Stimulated activated memory B cell treated with anti-CD40 and anti-IgM and Interleukin-4, amounts not matched to agents 10 μg/mL and 1 μg/mL and 100 μg/mL, for 72 hours (primary cell): ENCODE results near the gene PPARGC1A.

Source experiments
- ATAC-seq: fragments of 150-1000 bp; cut with Tn5 transposase; 2 replicates; pipeline ENCODE4 v1.10.0; 2021
- H3K27ac Mint-ChIP-seq: one replicate; pipeline ENCODE4 v1.8.0; 2022; ENCODE audit warnings: mild to moderate bottlenecking, mixed read lengths
- H3K27me3 Mint-ChIP-seq: one replicate; pipeline ENCODE4 v1.8.0; 2022; ENCODE audit warnings: mixed read lengths
- H3K36me3 Mint-ChIP-seq: one replicate; pipeline ENCODE4 v1.8.0; 2022; ENCODE audit warnings: mixed read lengths
- H3K4me1 Mint-ChIP-seq: one replicate; pipeline ENCODE4 v1.8.0; 2022; ENCODE audit warnings: mixed read lengths
- H3K4me3 Mint-ChIP-seq: one replicate; pipeline ENCODE4 v1.8.0; 2022; ENCODE audit warnings: mild to moderate bottlenecking, moderate library complexity, mixed read lengths
- H3K9me3 Mint-ChIP-seq: one replicate; pipeline ENCODE4 v1.8.0; 2022; ENCODE audit warnings: mixed read lengths

The PPARGC1A gene

DNA sequence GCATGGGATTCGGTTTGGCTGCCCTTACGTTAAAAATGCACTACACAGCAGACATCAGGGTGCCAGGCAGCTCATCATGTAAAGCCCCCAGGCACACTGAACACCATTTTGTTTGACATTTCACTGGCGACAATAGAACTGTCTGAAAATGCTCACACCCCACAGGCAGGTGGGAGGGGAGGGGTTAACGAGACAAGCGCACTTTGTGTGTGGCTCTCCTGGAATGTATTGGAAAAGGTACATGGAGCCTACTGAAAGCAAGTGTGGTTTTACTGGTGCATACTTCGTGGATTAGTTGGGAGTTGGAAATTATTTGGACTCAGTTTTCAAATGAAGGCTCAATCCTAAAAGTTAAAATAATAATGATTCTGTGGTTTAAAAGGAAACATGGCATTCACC, 31.6 kb upstream of the PPARGC1A start:
- Mint-ChIP-seq H3K27ac (no peak overlapping the region), H3K4me1 (no peaks in the 10 kb centered on the region), H3K36me3 (no peaks in the 10 kb centered on the region), H3K4me3 (no peak overlapping the region), H3K9me3 (peaks cover 3% of the 10 kb centered on the region), H3K27me3 (no peaks in the 10 kb centered on the region)
- no peak for ATAC-seq

DNA sequence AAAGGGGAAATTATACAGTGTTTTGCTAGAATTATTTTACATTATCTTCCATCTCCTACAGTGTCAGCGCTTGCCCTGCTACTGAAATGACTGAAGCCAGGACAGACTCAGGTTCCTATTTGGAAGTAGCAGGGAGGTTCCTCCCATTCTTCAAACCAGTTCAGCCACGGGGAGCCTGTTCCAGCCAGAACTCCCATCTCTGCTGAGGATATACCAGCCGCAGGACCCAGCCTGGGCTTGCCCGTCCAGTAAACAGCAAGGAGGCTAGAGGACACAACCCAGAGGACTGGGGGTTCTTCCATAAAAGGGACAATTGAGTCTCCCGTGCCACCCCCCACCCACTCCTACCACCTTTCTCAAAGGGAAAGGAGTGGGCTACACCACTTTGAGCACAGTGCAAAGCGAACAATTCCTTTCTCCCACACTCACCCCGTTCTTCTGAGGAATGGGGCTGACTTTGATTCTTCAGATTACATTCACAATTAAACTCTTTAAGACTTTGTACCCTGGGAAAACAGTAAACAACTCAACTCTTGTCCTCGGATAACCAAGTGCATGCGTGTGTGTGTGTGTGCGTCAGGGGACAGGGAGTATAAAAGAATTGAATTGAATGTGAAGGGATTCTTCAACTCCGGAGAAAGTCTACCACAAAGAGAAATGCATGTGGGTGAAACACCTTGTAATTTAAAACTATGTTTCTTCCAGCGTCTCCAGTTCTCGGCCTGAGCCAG, 31.0 kb upstream of the PPARGC1A start:
- Mint-ChIP-seq H3K27ac (no peak overlapping the region), H3K4me3 (no peak overlapping the region), H3K36me3 (no peaks in the 10 kb centered on the region), H3K27me3 (no peaks in the 10 kb centered on the region), H3K9me3 (peaks cover 3% of the 10 kb centered on the region), H3K4me1 (no peaks in the 10 kb centered on the region)
- ATAC-seq = no peak

DNA sequence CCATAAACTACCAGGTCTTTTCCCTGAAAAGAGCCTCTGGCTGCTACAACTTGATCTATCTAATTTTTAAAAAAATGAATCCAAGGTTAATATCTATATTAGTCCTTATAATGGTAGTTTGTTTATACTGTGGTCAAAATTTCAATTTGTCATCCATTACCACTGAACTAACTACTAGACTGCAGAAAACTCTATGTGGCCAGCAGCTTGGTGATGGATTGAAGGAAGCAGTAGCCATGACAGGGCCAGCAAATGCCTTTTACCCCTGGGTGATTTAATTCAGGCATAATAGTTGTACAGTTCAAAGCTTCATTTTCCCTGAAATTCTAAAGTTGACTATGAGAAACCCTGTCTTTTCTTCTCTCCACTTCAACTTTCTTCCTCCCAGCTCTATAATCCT, 30.4 kb upstream of the PPARGC1A start:
- H3K27ac Mint-ChIP-seq = no peak overlapping the region
- H3K4me1 Mint-ChIP-seq = no peaks in the 10 kb centered on the region
- H3K27me3 Mint-ChIP-seq = no peaks in the 10 kb centered on the region
- no peak overlapping the region for H3K4me3 Mint-ChIP-seq
- H3K36me3 Mint-ChIP-seq = no peaks in the 10 kb centered on the region
- ATAC-seq = no peak
- peaks cover 3% of the 10 kb centered on the region for H3K9me3 Mint-ChIP-seq

DNA sequence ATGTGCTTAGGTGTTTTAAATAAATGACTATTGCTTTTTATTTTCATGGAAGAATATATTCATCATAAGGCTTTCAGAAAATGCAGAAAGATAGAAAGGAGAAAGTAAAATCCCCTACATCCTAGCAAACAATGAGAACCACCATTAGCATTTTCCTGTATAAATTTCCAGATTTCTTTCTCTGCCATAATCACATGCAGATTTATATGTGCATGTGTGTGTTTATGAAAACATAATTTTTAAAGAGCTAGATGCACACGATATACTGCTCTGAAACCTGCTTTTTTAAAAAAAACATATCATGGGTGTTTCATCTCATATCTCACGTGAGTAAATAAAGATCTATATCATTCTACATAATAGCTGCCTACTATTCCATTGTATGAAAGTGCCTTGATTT, 26.4 kb upstream of the PPARGC1A start:
- Mint-ChIP-seq H3K36me3 (no peaks in the 10 kb centered on the region), H3K4me3 (no peak overlapping the region), H3K27me3 (no peaks in the 10 kb centered on the region), H3K27ac (no peak overlapping the region), H3K9me3 (no peaks in the 10 kb centered on the region), H3K4me1 (no peaks in the 10 kb centered on the region)
- no peak for ATAC-seq

DNA sequence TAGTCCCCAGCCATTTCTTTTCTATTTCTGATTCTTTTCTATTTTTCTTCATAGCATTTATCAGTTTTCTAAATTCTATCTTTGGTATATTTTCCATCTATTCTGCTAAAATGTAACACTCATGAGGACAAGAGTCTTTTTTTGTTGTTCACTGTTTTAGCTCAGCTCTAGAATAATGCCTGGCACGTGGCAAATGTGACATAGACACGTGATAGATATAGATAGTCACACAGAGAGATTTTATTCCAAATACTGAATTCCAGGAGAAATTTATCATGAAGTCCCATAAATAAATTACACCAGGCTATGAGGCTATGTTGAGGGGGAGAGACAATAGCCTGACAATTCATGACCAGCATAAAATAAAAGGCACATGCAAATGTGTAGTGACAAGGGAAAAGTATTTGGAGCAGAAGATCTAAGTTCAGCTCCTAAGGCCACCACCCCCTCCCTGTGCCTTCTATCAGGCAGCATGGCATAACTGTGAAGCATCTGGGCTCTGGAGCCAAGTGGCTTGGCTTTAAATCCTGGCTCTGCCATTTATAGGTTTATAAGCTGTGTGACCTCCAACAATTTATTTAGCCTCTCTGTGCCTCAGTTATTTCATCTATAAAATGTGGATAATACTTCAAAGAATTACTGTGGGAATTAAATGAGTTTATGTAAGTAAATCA, 25.7 kb upstream of the PPARGC1A start:
- Mint-ChIP-seq H3K4me1 (no peaks in the 10 kb centered on the region), H3K27me3 (no peaks in the 10 kb centered on the region), H3K4me3 (no peak overlapping the region)

DNA sequence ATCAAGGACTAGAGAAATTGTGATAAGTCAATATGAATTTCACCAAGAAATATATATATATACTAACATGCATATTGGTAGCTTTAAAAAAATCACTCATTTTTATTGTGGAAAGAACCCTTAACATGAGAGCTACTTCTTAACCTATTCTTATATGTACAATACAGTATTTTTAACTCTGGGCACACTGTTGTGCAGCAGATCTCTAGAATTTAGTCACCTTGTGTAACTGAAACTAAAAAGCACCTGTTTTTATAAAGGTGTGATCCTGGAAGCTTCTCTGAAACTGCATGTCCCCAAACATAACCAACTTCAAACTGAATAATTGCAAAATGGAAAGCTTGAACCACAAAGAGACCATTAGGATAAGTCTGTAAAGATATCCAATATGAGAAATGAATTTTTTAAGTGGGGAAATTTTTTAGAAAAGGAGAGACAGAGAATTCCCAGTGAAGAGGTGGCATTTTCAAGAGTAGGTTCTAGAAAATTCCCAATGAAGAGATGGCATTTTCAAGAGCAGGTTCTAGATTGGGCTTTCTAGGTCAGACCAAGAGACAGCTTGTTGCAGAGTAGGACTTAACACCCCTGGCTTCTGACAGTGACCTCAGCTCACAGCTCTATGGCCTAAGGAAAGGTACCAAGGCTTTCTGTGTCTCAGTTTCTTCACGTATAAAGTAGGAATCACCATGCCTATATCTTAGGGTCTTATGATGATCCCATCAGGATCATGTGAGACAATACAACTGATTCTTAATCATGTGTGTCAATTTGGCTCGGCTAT, 22.0 kb upstream of the PPARGC1A start:
- no peak overlapping the region for H3K4me3 Mint-ChIP-seq
- no peaks in the 10 kb centered on the region for H3K4me1 Mint-ChIP-seq
- no peak overlapping the region for H3K27ac Mint-ChIP-seq
- H3K27me3 Mint-ChIP-seq = no peaks in the 10 kb centered on the region
- H3K36me3 Mint-ChIP-seq = no peaks in the 10 kb centered on the region
- no peaks in the 10 kb centered on the region for H3K9me3 Mint-ChIP-seq
- ATAC-seq = no peak

More for the DNA sequence above, 25.7 kb upstream of the PPARGC1A start:
- no peak for ATAC-seq
- Mint-ChIP-seq H3K9me3 (no peaks in the 10 kb centered on the region), H3K36me3 (no peaks in the 10 kb centered on the region), H3K27ac (no peak overlapping the region)

DNA sequence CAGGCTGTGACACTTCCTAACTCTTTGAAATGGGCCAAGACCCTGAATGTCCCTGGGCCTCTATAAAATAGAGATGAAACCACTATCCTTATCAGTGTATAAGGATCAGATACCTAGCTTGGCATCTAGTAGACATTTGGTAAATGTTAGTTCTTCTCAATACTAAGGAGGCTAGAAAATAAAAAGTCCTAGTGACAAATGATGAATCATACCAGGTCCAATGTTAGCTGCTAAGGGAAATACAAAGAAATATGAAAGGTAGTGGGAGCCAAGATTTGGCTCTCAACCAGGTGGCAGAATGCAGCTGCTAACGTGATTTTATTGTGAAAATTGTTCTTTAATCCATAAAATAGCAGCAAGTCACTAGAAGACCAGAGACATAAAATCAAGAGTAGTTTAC, 19.8 kb upstream of the PPARGC1A start:
- no peak for ATAC-seq
- no peaks in the 10 kb centered on the region for H3K9me3 Mint-ChIP-seq
- no peak overlapping the region for H3K4me3 Mint-ChIP-seq
- H3K27me3 Mint-ChIP-seq = no peaks in the 10 kb centered on the region
- H3K27ac Mint-ChIP-seq = no peak overlapping the region
- no peaks in the 10 kb centered on the region for H3K4me1 Mint-ChIP-seq
- H3K36me3 Mint-ChIP-seq = no peaks in the 10 kb centered on the region

DNA sequence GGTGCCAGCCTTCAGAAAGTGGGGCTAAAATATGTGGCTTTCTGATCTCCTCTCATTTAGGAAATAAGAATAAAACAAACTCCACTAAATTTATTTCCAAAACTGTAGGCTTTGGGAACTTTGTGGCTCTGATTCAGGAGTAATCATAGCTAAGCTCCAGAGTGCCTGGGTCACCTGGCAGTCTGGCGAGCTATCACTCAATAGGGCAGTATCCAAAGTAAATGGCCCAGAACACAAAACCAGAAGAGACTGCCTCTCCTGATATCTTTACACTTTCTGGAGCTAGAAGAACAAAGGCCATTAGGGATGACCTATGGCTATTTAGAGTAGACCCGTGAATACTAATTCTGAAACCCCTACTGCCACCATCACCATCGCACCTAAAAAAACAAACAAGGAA, 17.0 kb upstream of the PPARGC1A start:
- H3K4me1 Mint-ChIP-seq = no peaks in the 10 kb centered on the region
- H3K27ac Mint-ChIP-seq = no peak overlapping the region
- H3K36me3 Mint-ChIP-seq = no peaks in the 10 kb centered on the region
- ATAC-seq = no peak
- H3K9me3 Mint-ChIP-seq = no peaks in the 10 kb centered on the region
- no peaks in the 10 kb centered on the region for H3K27me3 Mint-ChIP-seq
- no peak overlapping the region for H3K4me3 Mint-ChIP-seq

DNA sequence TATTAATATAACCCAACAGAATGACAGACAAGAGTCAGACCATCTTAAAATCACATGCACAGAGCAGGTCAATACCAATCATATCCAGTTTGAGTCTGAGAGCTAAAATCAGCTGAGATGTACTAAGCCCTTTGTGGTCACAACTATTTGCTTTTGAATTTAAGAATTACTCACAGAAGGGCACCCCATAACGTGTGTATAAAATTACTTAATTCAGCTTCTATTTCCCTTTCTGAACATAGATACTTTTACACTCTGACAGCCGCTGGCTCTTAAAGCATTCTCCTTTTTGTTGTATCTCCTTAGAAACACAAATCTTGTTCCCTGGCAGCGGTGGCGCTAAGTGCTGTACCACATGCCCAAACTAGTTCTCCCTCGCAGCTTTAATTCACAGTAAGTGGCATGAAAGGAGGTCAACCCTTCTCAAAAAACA, 14.8 kb upstream of the PPARGC1A start:
- no peaks in the 10 kb centered on the region for H3K36me3 Mint-ChIP-seq
- no peaks in the 10 kb centered on the region for H3K4me1 Mint-ChIP-seq
- no peak for ATAC-seq
- no peaks in the 10 kb centered on the region for H3K9me3 Mint-ChIP-seq
- no peak overlapping the region for H3K27ac Mint-ChIP-seq
- no peaks in the 10 kb centered on the region for H3K27me3 Mint-ChIP-seq
- H3K4me3 Mint-ChIP-seq = no peak overlapping the region

DNA sequence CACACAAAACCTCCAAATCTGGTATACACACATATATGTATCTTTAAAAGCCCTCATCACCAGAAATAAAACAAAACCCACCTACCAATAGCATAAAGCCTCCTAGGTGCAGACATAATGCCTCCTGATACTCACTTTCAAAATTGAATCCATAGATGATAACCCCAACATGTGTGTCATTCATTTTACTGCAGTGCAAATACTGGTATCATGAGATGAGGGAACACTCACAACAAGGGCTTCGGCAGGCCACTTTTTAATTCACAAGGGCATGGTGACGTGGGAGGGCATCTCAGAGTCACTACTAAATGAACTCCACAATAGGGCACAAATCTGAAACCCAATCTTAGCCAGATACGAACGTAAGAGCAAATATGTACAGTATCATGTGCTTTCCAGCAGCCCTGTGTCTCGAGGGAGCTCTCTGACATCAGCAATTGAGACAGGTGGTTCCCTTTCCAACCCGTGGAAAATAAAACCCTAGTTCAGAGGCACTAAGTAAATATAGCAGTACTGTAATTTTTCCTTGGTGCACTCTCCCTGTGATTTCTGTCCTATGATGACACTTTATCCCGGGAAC, 14.1 kb upstream of the PPARGC1A start:
- no peak for ATAC-seq
- Mint-ChIP-seq H3K27me3 (no peaks in the 10 kb centered on the region), H3K4me3 (no peak overlapping the region), H3K27ac (no peak overlapping the region), H3K9me3 (no peaks in the 10 kb centered on the region), H3K36me3 (no peaks in the 10 kb centered on the region), H3K4me1 (no peaks in the 10 kb centered on the region)

DNA sequence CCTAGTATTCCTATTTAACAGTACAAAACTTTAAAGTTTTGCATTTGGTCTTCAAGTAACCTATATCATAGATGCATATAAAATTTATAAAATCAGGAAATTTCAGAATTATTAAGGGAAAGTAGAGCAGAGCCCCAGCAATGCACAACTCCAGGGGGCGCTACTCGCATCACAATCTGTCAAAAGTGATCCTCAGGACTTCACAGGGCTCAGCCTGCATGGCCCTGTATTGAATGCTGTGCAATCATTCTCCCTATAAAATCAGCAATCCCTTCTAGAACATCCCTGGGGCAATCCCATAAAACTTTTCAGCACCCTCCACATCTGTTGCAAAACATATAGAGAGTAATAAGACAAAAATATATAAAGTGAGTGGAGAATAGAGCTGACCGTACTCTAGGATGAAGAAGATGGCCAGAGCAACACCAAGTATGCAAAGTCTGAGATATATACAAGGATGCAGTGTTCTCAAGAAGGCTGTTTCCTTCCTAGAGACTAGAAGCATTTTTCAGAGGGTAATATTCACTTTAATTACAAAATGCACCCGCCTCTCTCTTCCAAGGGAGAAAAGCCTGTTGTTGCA, 12.5 kb upstream of the PPARGC1A start:
- Mint-ChIP-seq H3K4me1 (no peaks in the 10 kb centered on the region), H3K36me3 (no peaks in the 10 kb centered on the region), H3K4me3 (no peak overlapping the region), H3K27ac (no peak overlapping the region), H3K27me3 (no peaks in the 10 kb centered on the region), H3K9me3 (peaks cover 2% of the 10 kb centered on the region)
- ATAC-seq = no peak

DNA sequence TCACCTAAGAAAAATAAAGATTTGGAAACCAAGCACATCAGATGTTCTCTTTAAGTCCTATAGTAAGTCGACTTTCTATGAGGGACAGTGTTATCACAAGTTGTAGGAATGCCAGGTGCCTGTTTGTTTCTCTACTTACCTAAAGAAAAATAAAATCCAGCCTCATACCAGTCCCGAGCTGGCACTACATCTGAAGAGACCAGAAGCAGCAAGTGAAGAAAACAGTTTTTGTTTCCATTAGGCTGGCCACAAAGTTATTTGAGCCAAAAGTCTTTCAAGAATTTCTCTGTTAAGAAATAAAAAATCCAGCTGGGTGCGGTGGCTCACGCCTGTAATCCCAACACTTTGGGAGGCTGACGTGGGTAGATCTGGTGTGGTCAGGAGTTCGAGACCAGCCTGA, 10.8 kb upstream of the PPARGC1A start:
- H3K4me3 Mint-ChIP-seq = no peak overlapping the region
- ATAC-seq = no peak
- no peak overlapping the region for H3K27ac Mint-ChIP-seq
- H3K27me3 Mint-ChIP-seq = no peaks in the 10 kb centered on the region
- peaks cover 2% of the 10 kb centered on the region for H3K9me3 Mint-ChIP-seq
- no peaks in the 10 kb centered on the region for H3K36me3 Mint-ChIP-seq
- H3K4me1 Mint-ChIP-seq = no peaks in the 10 kb centered on the region

DNA sequence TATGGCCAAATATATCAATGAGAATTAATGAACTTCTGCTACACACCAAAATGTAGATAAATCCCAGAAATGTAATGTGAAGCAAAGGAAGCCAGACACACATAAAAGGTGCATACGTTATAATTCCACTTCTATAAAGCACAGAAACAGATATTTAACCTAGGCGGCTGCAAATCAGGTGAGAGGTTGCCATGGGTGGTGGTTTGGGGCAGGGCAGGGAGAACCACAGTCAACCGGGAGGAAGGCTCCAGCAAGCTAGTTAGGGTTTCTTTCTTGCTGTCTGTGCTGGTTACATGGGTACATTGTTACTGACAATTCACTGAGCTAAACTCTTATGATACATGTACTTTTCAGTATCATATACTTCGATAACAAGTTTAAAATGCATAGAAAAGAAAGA, 9.7 kb upstream of the PPARGC1A start:
- Mint-ChIP-seq H3K27me3 (no peaks in the 10 kb centered on the region), H3K4me3 (no peak overlapping the region), H3K4me1 (no peaks in the 10 kb centered on the region), H3K27ac (no peak overlapping the region), H3K9me3 (peaks cover 2% of the 10 kb centered on the region), H3K36me3 (no peaks in the 10 kb centered on the region)
- ATAC-seq = no peak

DNA sequence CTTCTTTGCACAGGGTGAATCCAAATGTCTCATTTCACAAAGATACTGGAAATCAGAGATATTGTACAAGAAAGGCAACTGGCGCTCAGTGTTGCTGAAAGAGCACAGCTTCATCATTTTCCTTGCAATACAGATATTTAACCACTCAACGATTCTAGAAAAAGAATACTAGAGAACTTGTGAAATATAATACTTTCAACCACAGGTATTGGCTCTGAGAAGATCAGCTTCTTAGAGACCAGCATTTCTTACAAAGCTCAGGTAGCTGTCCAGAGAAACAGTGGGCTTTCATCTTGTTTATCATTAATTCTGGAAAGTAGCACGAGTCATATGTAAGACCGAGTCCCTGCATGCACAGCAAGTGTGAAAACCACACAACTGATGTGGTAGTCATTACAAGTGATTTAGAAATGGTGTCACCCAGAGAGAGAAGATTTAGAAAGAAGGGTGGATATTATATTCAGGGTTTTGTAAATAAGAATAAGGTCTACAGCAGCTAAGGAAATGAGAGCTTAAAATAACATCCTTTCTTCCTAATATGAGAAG, 7.8 kb upstream of the PPARGC1A start:
- H3K27me3 Mint-ChIP-seq = no peaks in the 10 kb centered on the region
- no peak overlapping the region for H3K27ac Mint-ChIP-seq
- H3K4me3 Mint-ChIP-seq = no peak overlapping the region
- no peaks in the 10 kb centered on the region for H3K36me3 Mint-ChIP-seq
- ATAC-seq = no peak
- H3K4me1 Mint-ChIP-seq = no peaks in the 10 kb centered on the region
- H3K9me3 Mint-ChIP-seq = peaks cover 5% of the 10 kb centered on the region

DNA sequence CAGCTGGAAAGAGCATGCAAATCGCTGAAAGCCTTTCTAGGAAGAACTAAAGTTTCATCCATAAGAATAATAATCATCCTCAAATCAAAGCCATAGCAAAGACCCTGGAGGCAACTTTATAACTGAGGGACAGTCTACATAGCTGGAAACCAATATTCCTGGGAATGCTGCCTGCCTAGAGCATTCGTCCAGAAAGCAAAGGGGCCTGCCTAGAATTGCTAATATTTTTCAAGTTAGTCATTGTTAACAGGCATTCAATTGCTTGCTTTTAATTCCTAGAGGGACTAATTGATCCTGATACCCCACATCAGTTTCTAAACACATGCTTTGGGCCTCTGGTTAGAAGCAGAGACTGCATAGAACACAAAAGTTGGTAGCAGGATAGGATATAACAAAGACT, 4.2 kb upstream of the PPARGC1A start:
- Mint-ChIP-seq H3K27ac (no peak overlapping the region), H3K4me3 (no peak overlapping the region), H3K9me3 (peaks cover 8% of the 10 kb centered on the region), H3K36me3 (no peaks in the 10 kb centered on the region), H3K4me1 (peaks cover 9% of the 10 kb centered on the region), H3K27me3 (no peaks in the 10 kb centered on the region)
- ATAC-seq = no peak
